Dedifferentiated amniotic fluid mesenchymal stem cell (primary cell): Measurements from ENCODE around the gene KRTAP5-5.
"Not testable (repeated sequence)": the region's sequence is repeated elsewhere in the genome, so short reads cannot be mapped to it uniquely, and the experiment has no call there.

Experiments used
- DNase-seq: peaks from one replicate; pipeline ENCODE4 v3.0.0-alpha.2; 2016; ENCODE audit errors: extremely low spot score

The KRTAP5-5 gene

GRCh38 chr11:1629326-1630185 is at the start of gene KRTAP5-5:
Gene KRTAP5-5, plus strand, starts transcription at chr11:1629775. Its CDS starts 66 bp downstream, at chr11:1629841.
- no peak for DNase-seq

GRCh38 chr11:1581976-1582375 is 47.6 kb upstream of the KRTAP5-5 start:
- no peak for DNase-seq

- DNase-seq: not testable (repeated sequence)
These were observed 46.7 kb upstream of the KRTAP5-5 start for GRCh38 chr11:1582909-1583308.

GRCh38 chr11:1584661-1585370 is 44.8 kb upstream of the KRTAP5-5 start, which contains the start of gene KRTAP5-1:
Gene KRTAP5-1, minus strand, starts transcription at chr11:1585283. Its CDS starts 34 bp downstream, at chr11:1585249.
- not testable (repeated sequence) for DNase-seq

- DNase-seq: no peak
These were observed 42.9 kb upstream of the KRTAP5-5 start for GRCh38 chr11:1586699-1587098.

GRCh38 chr11:1589191-1589963 is 40.2 kb upstream of the KRTAP5-5 start:
- DNase-seq: not testable (repeated sequence)

- no peak for DNase-seq
These were observed 39.6 kb upstream of the KRTAP5-5 start for GRCh38 chr11:1589996-1590395.

- DNase-seq: no peak
These were observed 36.9 kb upstream of the KRTAP5-5 start for GRCh38 chr11:1592628-1593027.

- DNase-seq: not testable (repeated sequence)
These were observed 33.5 kb upstream of the KRTAP5-5 start for GRCh38 chr11:1595994-1596575.

- DNase-seq: not testable (repeated sequence)
These were observed 32.9 kb upstream of the KRTAP5-5 start for GRCh38 chr11:1596576-1597121.

- DNase-seq: no peak
These were observed 32.1 kb upstream of the KRTAP5-5 start for GRCh38 chr11:1597331-1597993.

- no peak for DNase-seq
These were observed 31.6 kb upstream of the KRTAP5-5 start, which contains the start of gene KRTAP5-2 for GRCh38 chr11:1597994-1598380. Gene KRTAP5-2, minus strand, starts transcription at chr11:1598294. Its CDS starts 44 bp downstream, at chr11:1598250.

GRCh38 chr11:1598406-1598805 is 31.2 kb upstream of the KRTAP5-5 start:
- not testable (repeated sequence) for DNase-seq

GRCh38 chr11:1598816-1599215 is 30.8 kb upstream of the KRTAP5-5 start:
- DNase-seq: no peak

- DNase-seq: no peak
These were observed 28.9 kb upstream of the KRTAP5-5 start for GRCh38 chr11:1600626-1601025.

GRCh38 chr11:1601663-1602062 is 27.9 kb upstream of the KRTAP5-5 start:
- not testable (repeated sequence) for DNase-seq

- no peak for DNase-seq
These were observed 25.9 kb upstream of the KRTAP5-5 start for GRCh38 chr11:1603629-1604028.

GRCh38 chr11:1604181-1604580 is 25.4 kb upstream of the KRTAP5-5 start:
- no peak for DNase-seq

- no peak for DNase-seq
These were observed 24.9 kb upstream of the KRTAP5-5 start for GRCh38 chr11:1604711-1605110.

- DNase-seq: not testable (repeated sequence)
These were observed 23.7 kb upstream of the KRTAP5-5 start for GRCh38 chr11:1605923-1606322.
